GM08714 (cell line): Measurements from ENCODE around the gene RGMB.

ENCODE experiments used
- H3K4me3 ChIP-seq: fragments of 200-500 bp; sonication (Bioruptor generic); 2 replicates; pipeline ENCODE4 v1.5.1; 2014; ENCODE audit warnings: mild to moderate bottlenecking, low read length, inconsistent platforms
- ZNF274 ChIP-seq: IDR thresholded peaks from 2 replicates; pipeline ENCODE4 v1.6.1; 2012; ENCODE audit warnings: mild to moderate bottlenecking, low read depth, low read length

Gene RGMB

GRCh38 chr5:98789029-98789428, 15.6 kb downstream of the RGMB start:
- TF ChIP-seq ZNF274 = no peak
- no peak overlapping the region for H3K4me3 ChIP-seq

GRCh38 chr5:98791001-98791519, 17.6 kb downstream of the RGMB start:
- no peak for TF ChIP-seq ZNF274
- no peak overlapping the region for H3K4me3 ChIP-seq

- H3K4me3 ChIP-seq = no peak overlapping the region
- TF ChIP-seq ZNF274 = no peak
Observed at GRCh38 chr5:98791898-98792580, 18.6 kb downstream of the RGMB start.

- no peak overlapping the region for H3K4me3 ChIP-seq
- no peak for TF ChIP-seq ZNF274
Observed at GRCh38 chr5:98793223-98793622, 19.8 kb downstream of the RGMB start.

- no peak for TF ChIP-seq ZNF274
- no peak overlapping the region for H3K4me3 ChIP-seq
Observed at GRCh38 chr5:98794001-98794400, 20.5 kb downstream of the RGMB start.

- no peak for TF ChIP-seq ZNF274
- H3K4me3 ChIP-seq = no peak overlapping the region
Observed at GRCh38 chr5:98794414-98795080, 21.1 kb downstream of the RGMB start.

- no peak for TF ChIP-seq ZNF274
- H3K4me3 ChIP-seq = no peak overlapping the region
Observed at GRCh38 chr5:98795243-98795642, 21.8 kb downstream of the RGMB start.

GRCh38 chr5:98796197-98796972, 22.9 kb downstream of the RGMB start:
- no peak overlapping the region for H3K4me3 ChIP-seq
- no peak for TF ChIP-seq ZNF274

- H3K4me3 ChIP-seq = no peak overlapping the region
- no peak for TF ChIP-seq ZNF274
Observed at GRCh38 chr5:98798371-98798770, 24.9 kb downstream of the RGMB start.

- no peak overlapping the region for H3K4me3 ChIP-seq
- no peak for TF ChIP-seq ZNF274
Observed at GRCh38 chr5:98798847-98799246, 25.4 kb downstream of the RGMB start.

- no peak overlapping the region for H3K4me3 ChIP-seq
- TF ChIP-seq ZNF274 = no peak
Observed at GRCh38 chr5:98804066-98804465, 30.6 kb downstream of the RGMB start.

- TF ChIP-seq ZNF274 = no peak
- no peak overlapping the region for H3K4me3 ChIP-seq
Observed at GRCh38 chr5:98805070-98805469, 31.6 kb downstream of the RGMB start.

GRCh38 chr5:98807806-98808205, 34.3 kb downstream of the RGMB start:
- no peak for TF ChIP-seq ZNF274

GRCh38 chr5:98810206-98810605, 36.7 kb downstream of the RGMB start:
- TF ChIP-seq ZNF274 = no peak
- no peak overlapping the region for H3K4me3 ChIP-seq

More at GRCh38 chr5:98807806-98808205, 34.3 kb downstream of the RGMB start:
- no peak overlapping the region for H3K4me3 ChIP-seq

- no peak overlapping the region for H3K4me3 ChIP-seq
Observed at GRCh38 chr5:98813755-98814154, 40.3 kb downstream of the RGMB start.

More at GRCh38 chr5:98813755-98814154, 40.3 kb downstream of the RGMB start:
- no peak for TF ChIP-seq ZNF274
